H1 (cell line): Measurements from ENCODE around the gene C1orf52. TPM values are rescaled to one million over a fixed set of nuclear protein-coding genes. Genes with fewer than 3 reads are reported as not detected.

Experiments used
- EP300 ChIP-seq, 2 experiments: IDR thresholded peaks; 1 replicate in 1 of 2; 2 replicates in 1 of 2; pipeline ENCODE4 v1.6.1; 2011 to 2012; ENCODE audit warnings: low read depth in 2 of 2, low read length in 2 of 2, mild to moderate bottlenecking in 2 of 2, borderline replicate concordance in 1 of 2, inconsistent platforms in 1 of 2, moderate library complexity in 1 of 2
- HDAC6 ChIP-seq: IDR thresholded peaks from one replicate; pipeline ENCODE4 v1.7.1; 2012; ENCODE audit warnings: low read depth, mild to moderate bottlenecking, inconsistent platforms, low read length, moderate library complexity
- PHF8 ChIP-seq: fragments of 200-600 bp; sonication (generic); conservative IDR thresholded peaks from 2 replicates; pipeline ENCODE4 v1.7.1; 2012; ENCODE audit warnings: low read depth, mild to moderate bottlenecking, inconsistent platforms, low read length, moderate library complexity
- RFX5 ChIP-seq: IDR thresholded peaks from 2 replicates; pipeline ENCODE4 v1.6.1; 2011; ENCODE audit warnings: low read depth, low read length, improper control_type of control experiment, borderline replicate concordance
- SAP30 ChIP-seq: fragments of 300-600 bp; sonication (generic); IDR thresholded peaks from 2 replicates; pipeline ENCODE4 v1.7.1; 2012; ENCODE audit warnings: low read length, moderate library complexity, mild to moderate bottlenecking, inconsistent platforms; ENCODE audit not compliant: insufficient read depth, insufficient replicate concordance
- SIN3A ChIP-seq, 2 experiments: IDR thresholded peaks in 1 of 2; conservative IDR thresholded peaks in 1 of 2; 2 replicates each; pipeline ENCODE4 v1.6.1; 2011 to 2012; ENCODE audit warnings: low read length in 2 of 2, improper control_type of control experiment in 1 of 2, low read depth in 1 of 2, mild to moderate bottlenecking in 1 of 2
- polyA plus RNA-seq, 7 experiments: library from polyadenylated mRNA; depleted of rRNA in 3 of 7; stranded (reverse) in 5 of 7; unstranded in 2 of 7; fragments of >200 nt in 5 of 7; fragments of 200-250 nt in 2 of 7; gene quantifications; 1 replicate in 5 of 7; 2 replicates in 1 of 7; 4 replicates in 1 of 7; pipeline versions ENCODE4 v1.2.1 to v1.2.3, GENCODE V29; 2011 to 2013; ENCODE audit warnings: missing spikeins in 2 of 7, mixed read lengths in 2 of 7
- total RNA-seq: library from RNA; stranded (reverse); fragmentation: NEBNext Ultra II Directional; extraction: Animal tissue kit (Norgen Biotek cat#: 25700); gene quantifications from 2 replicates; pipeline ENCODE4 v1.2.1, GENCODE V29; 2021

C1orf52 gene
- total and polyA plus RNA-seq, 2 of the 8 experiments (the other 6 are each of a cell fraction or from before 2014, with no cell fraction given) = 29.2 to 39.1 TPM

GRCh38 chr1:85297855-85298629, 38.6 kb upstream of the C1orf52 start (continued):
- TF ChIP-seq SAP30 = no peak
- no peak for TF ChIP-seq SIN3A (conservative IDR thresholded peaks at IDR 0.05 in 1 of 2, IDR thresholded peaks at IDR 0.05 in 1 of 2; ENCODE audit: low read depth in 1 of 2, low read length in 2 of 2)
- no peak for TF ChIP-seq HDAC6
- TF ChIP-seq PHF8 = no peak
- no peak for TF ChIP-seq RFX5
- no peak for TF ChIP-seq EP300 (IDR thresholded peaks at IDR 0.05; ENCODE audit: borderline replicate concordance in 1 of 2, low read depth in 2 of 2, low read length in 2 of 2)
